GM23338 (cell line): Measurements from ENCODE around the gene THRB. TPM values are rescaled to one million over a fixed set of nuclear protein-coding genes. Genes with fewer than 3 reads are reported as not detected.

Experiments used
- ATAC-seq: fragments of 200-7000 bp; cut with Tn5 transposase; 3 replicates; pipeline ENCODE4 v1.9.1; 2020
- DNase-seq: peaks from one replicate; pipeline ENCODE4 v3.0.0-alpha.2; 2015; ENCODE audit warnings: low spot score
- H2AFZ ChIP-seq: fragments of 200-600 bp; sonication (generic); 2 replicates; pipeline ENCODE4 v1.8.0; 2016; ENCODE audit warnings: antibody characterized with exemption, mild to moderate bottlenecking, moderate library complexity
- H3F3A ChIP-seq: fragments of 200-600 bp; sonication (generic); replicated peaks from 2 replicates; pipeline ENCODE4 v1.8.0; 2017; ENCODE audit warnings: antibody characterized with exemption, mixed run types, low read depth
- H3K27ac ChIP-seq: fragments of 200-600 bp; sonication (generic); 2 replicates; pipeline ENCODE4 v1.6.1; 2016; ENCODE audit warnings: low read depth
- H3K27me3 ChIP-seq: fragments of 200-600 bp; sonication (generic); 2 replicates; pipeline ENCODE4 v1.8.0; 2016; ENCODE audit warnings: mild to moderate bottlenecking, mixed run types, moderate library complexity; ENCODE audit not compliant: insufficient read depth
- H3K36me3 ChIP-seq: fragments of 200-600 bp; sonication (generic); 2 replicates; pipeline ENCODE4 v1.8.0; 2016; ENCODE audit warnings: mild to moderate bottlenecking; ENCODE audit not compliant: insufficient read depth
- H3K4me1 ChIP-seq: fragments of 200-600 bp; sonication (generic); 2 replicates; pipeline ENCODE4 v1.8.0; 2016; ENCODE audit warnings: mild to moderate bottlenecking, moderate library complexity; ENCODE audit not compliant: insufficient read depth
- H3K4me2 ChIP-seq: fragments of 200-600 bp; sonication (generic); 2 replicates; pipeline ENCODE4 v1.7.1; 2017; ENCODE audit warnings: mixed run types
- H3K4me3 ChIP-seq: fragments of 200-600 bp; sonication (generic); 2 replicates; pipeline ENCODE4 v1.6.1; 2016; ENCODE audit warnings: mixed run types
- H3K79me2 ChIP-seq: fragments of 200-600 bp; sonication (generic); replicated peaks from 2 replicates; pipeline ENCODE4 v1.8.0; 2017; ENCODE audit warnings: mild to moderate bottlenecking; ENCODE audit not compliant: insufficient read depth
- H3K9me2 ChIP-seq: fragments of 200-600 bp; sonication (generic); 2 replicates; pipeline ENCODE4 v1.8.0; 2017; ENCODE audit not compliant: insufficient read depth
- H4K20me1 ChIP-seq: fragments of 200-600 bp; sonication (generic); replicated peaks from 2 replicates; pipeline ENCODE4 v1.8.0; 2017; ENCODE audit warnings: mild to moderate bottlenecking; ENCODE audit not compliant: insufficient read depth
- H3K27ac Mint-ChIP-seq: 2 replicates; pipeline ENCODE4 v1.8.0; 2020; ENCODE audit warnings: inconsistent platforms, mild to moderate bottlenecking, moderate library complexity, mixed read lengths
- H3K27me3 Mint-ChIP-seq: 3 replicates; pipeline ENCODE4 v1.8.0; 2022; ENCODE audit warnings: low read depth, mild to moderate bottlenecking, moderate library complexity, mixed read lengths, inconsistent platforms; ENCODE audit not compliant: insufficient read depth, poor library complexity
- H3K36me3 Mint-ChIP-seq: 3 replicates; pipeline ENCODE4 v1.8.0; 2021; ENCODE audit warnings: low read depth, mild to moderate bottlenecking, inconsistent platforms, moderate library complexity, mixed read lengths
- H3K4me1 Mint-ChIP-seq: 3 replicates; pipeline ENCODE4 v1.8.0; 2020; ENCODE audit warnings: mild to moderate bottlenecking, inconsistent platforms, mixed read lengths
- H3K4me3 Mint-ChIP-seq: 3 replicates; pipeline ENCODE4 v1.8.0; 2021; ENCODE audit warnings: moderate library complexity, mild to moderate bottlenecking, inconsistent platforms, mixed read lengths
- H3K9me3 Mint-ChIP-seq: 3 replicates; pipeline ENCODE4 v1.8.0; 2020; ENCODE audit warnings: moderate library complexity, mild to moderate bottlenecking, inconsistent platforms, mixed read lengths
- CREB1 ChIP-seq: fragments of 250-450 bp; sonication (Bioruptor Pico); IDR thresholded peaks from 2 replicates; pipeline ENCODE4 v1.5.0; 2020; ENCODE audit warnings: low read depth, mild to moderate bottlenecking, moderate library complexity
- EZH2 ChIP-seq: fragments of 200-600 bp; sonication (generic); IDR thresholded peaks from one replicate; pipeline ENCODE4 v1.8.0; 2017; ENCODE audit warnings: antibody characterized with exemption, mild to moderate bottlenecking, low read depth; ENCODE audit not compliant: unreplicated experiment
- EZH2phosphoT487 ChIP-seq: fragments of 200-600 bp; sonication (generic); IDR thresholded peaks from one replicate; pipeline ENCODE4 v1.8.1; 2018; ENCODE audit warnings: antibody characterized with exemption; ENCODE audit not compliant: unreplicated experiment
- NANOG ChIP-seq: IDR thresholded peaks from 2 replicates; pipeline ENCODE4 v1.6.1; 2016; ENCODE audit warnings: antibody characterized with exemption, borderline replicate concordance
- polyA plus RNA-seq: library from polyadenylated mRNA; unstranded; fragments of >200 nt; fragmentation: Nextera tagmentation; extraction: Ambion mirVana; gene quantifications from 2 replicates; pipeline ENCODE4 v1.2.1, GENCODE V29; 2016
- total RNA-seq: library from RNA; depleted of rRNA; stranded (reverse); fragments of >200 nt; shearing (Covaris generic); gene quantifications from 2 replicates; pipeline ENCODE4 v1.2.3, GENCODE V29; 2014
- TF ChIP-seq, protein P1 (sequence below): IDR thresholded peaks from one replicate; pipeline ENCODE4 v1.6.1; 2018; ENCODE audit warnings: antibody characterized with exemption; ENCODE audit not compliant: unreplicated experiment
- TF ChIP-seq, protein P2 (sequence below), 2 experiments: fragments of 200-600 bp in 1 of 2; sonication (generic) in 1 of 2; conservative IDR thresholded peaks; 2 replicates each; pipeline versions ENCODE4 v1.5.1 to v1.6.1; 2016 to 2017; ENCODE audit warnings: antibody characterized with exemption in 2 of 2, low read depth in 2 of 2, mild to moderate bottlenecking in 2 of 2, moderate library complexity in 1 of 2
- TF ChIP-seq, protein P3 (sequence below): fragments of 250-450 bp; sonication (Bioruptor Pico); IDR thresholded peaks from 2 replicates; pipeline ENCODE4 v1.5.0; 2020; ENCODE audit warnings: mild to moderate bottlenecking, moderate library complexity
- TF ChIP-seq, protein P4 (sequence below): IDR thresholded peaks from 2 replicates; pipeline ENCODE4 v1.6.1; 2016; ENCODE audit warnings: antibody characterized with exemption

THRB gene
- total and polyA plus RNA-seq, 2 experiments from 2014 or later, result 1.7 to 3.2 TPM

DNA sequence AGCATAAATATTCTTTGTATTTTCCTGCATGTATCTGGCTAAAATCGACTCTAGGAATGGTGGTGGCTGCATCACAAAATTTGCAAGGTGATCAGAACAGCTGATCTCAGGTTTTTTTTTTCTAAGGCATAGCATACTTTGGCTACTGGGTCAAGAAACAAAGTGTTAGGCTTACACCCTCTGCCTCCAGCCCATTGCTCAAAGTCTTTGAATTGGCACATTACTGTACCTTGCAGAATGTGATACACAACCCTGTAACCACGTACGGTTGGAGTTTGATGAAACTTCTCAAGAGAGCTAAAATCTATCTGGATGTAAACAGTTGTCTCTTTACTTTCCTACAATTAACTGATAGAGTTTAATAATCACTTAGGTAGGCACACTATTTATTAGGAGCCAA lies 188.1 kb downstream of the THRB start:
- H3K9me2 ChIP-seq, result 0 out of 2 replicates have a peak, but pooled peaks cover 5% of the 10 kb centered on the region
- H3K4me3 ChIP-seq, result no peak overlapping the region
- peak overlapping the region; percentile 65 for H3K4me2 ChIP-seq
- Mint-ChIP-seq H3K36me3 (no peaks in the 10 kb centered on the region), H3K9me3 (no peaks in the 10 kb centered on the region), H3K4me1 (peaks cover 18% of the 10 kb centered on the region), H3K27ac (0 out of 2 replicates have a peak overlapping the region, but pooled peaks have one; percentile 36), H3K27me3 (peaks cover 2% of the 10 kb centered on the region), H3K4me3 (no peak overlapping the region)
- no peaks in the 10 kb centered on the region for H4K20me1 ChIP-seq
- H3K27me3 ChIP-seq, result no peaks in the 10 kb centered on the region
- H2AFZ ChIP-seq, result no peak overlapping the region
- H3F3A ChIP-seq, result no peaks in the 10 kb centered on the region
- no peaks in the 10 kb centered on the region for H3K79me2 ChIP-seq
- no peaks in the 10 kb centered on the region for H3K36me3 ChIP-seq
- DNase-seq, result no peak
- peaks cover 16% of the 10 kb centered on the region for H3K4me1 ChIP-seq
- no peak overlapping the region for H3K27ac ChIP-seq
- TF ChIP-seq EZH2phosphoT487, result no peak
- no peak for TF ChIP-seq CREB1 (CRISPR knock-in tag)
- no peak for ATAC-seq

DNA sequence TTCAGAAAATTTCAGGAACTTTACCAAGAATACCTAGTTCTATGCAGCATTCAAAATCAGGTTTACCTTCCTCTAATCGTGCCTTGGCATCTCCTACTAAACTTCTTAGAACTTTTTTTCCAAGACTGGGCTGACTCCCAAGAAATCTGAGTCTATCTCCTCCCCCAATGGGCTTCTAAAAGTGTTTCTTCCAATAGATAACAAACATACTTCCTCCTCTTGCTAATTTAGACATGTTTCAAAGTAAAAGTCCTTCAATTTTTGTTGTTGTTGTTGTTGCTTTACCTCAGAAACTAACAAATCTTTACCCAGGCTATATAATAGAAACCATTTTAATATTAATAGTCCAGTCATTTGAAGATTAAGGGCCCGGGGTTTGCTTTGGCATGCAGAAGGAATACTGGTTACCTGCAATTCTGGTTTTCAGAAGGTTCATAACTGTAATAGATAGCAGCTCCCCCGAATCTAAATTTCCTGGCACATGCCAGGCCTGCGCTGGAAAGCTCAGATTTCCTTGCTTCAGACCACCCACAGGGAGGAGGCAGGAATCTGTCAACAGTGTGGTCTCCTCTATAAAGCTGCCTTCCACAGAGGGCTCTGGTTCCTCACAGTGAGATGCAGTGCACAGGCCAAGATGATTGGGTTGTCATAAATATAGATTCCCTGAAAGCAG lies 188.7 kb downstream of the THRB start:
- Mint-ChIP-seq H3K36me3 (no peaks in the 10 kb centered on the region), H3K4me3 (no peak overlapping the region), H3K9me3 (no peaks in the 10 kb centered on the region), H3K4me1 (peaks cover 18% of the 10 kb centered on the region), H3K27me3 (peaks cover 2% of the 10 kb centered on the region), H3K27ac (peak overlapping the region; percentile 36; the same call in 1 of the 2 replicates)
- Histone ChIP-seq H3K4me2 (peak overlapping the region; percentile 65), H3K4me3 (peak overlapping the region; percentile 8; the same call in 1 of the 2 replicates), H3K4me1 (peaks cover 16% of the 10 kb centered on the region), H4K20me1 (no peaks in the 10 kb centered on the region), H3K27me3 (no peaks in the 10 kb centered on the region), H3K36me3 (no peaks in the 10 kb centered on the region), H2AFZ (peak overlapping the region; percentile 20; the same call in 1 of the 2 replicates), H3K27ac (no peak overlapping the region), H3K79me2 (no peaks in the 10 kb centered on the region), H3F3A (no peaks in the 10 kb centered on the region), H3K9me2 (no peaks in the 10 kb centered on the region)
- DNase-seq, result peak; percentile 71
- ATAC-seq, result peak; percentile 96
- TF ChIP-seq, protein P1, sequence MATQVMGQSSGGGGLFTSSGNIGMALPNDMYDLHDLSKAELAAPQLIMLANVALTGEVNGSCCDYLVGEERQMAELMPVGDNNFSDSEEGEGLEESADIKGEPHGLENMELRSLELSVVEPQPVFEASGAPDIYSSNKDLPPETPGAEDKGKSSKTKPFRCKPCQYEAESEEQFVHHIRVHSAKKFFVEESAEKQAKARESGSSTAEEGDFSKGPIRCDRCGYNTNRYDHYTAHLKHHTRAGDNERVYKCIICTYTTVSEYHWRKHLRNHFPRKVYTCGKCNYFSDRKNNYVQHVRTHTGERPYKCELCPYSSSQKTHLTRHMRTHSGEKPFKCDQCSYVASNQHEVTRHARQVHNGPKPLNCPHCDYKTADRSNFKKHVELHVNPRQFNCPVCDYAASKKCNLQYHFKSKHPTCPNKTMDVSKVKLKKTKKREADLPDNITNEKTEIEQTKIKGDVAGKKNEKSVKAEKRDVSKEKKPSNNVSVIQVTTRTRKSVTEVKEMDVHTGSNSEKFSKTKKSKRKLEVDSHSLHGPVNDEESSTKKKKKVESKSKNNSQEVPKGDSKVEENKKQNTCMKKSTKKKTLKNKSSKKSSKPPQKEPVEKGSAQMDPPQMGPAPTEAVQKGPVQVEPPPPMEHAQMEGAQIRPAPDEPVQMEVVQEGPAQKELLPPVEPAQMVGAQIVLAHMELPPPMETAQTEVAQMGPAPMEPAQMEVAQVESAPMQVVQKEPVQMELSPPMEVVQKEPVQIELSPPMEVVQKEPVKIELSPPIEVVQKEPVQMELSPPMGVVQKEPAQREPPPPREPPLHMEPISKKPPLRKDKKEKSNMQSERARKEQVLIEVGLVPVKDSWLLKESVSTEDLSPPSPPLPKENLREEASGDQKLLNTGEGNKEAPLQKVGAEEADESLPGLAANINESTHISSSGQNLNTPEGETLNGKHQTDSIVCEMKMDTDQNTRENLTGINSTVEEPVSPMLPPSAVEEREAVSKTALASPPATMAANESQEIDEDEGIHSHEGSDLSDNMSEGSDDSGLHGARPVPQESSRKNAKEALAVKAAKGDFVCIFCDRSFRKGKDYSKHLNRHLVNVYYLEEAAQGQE, result no peak
- TF ChIP-seq, protein P2, sequence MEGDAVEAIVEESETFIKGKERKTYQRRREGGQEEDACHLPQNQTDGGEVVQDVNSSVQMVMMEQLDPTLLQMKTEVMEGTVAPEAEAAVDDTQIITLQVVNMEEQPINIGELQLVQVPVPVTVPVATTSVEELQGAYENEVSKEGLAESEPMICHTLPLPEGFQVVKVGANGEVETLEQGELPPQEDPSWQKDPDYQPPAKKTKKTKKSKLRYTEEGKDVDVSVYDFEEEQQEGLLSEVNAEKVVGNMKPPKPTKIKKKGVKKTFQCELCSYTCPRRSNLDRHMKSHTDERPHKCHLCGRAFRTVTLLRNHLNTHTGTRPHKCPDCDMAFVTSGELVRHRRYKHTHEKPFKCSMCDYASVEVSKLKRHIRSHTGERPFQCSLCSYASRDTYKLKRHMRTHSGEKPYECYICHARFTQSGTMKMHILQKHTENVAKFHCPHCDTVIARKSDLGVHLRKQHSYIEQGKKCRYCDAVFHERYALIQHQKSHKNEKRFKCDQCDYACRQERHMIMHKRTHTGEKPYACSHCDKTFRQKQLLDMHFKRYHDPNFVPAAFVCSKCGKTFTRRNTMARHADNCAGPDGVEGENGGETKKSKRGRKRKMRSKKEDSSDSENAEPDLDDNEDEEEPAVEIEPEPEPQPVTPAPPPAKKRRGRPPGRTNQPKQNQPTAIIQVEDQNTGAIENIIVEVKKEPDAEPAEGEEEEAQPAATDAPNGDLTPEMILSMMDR (conservative IDR thresholded peaks at IDR 0.05; ENCODE audit: low read depth in 2 of 2), result no peak
- TF ChIP-seq EZH2 (no peak), NANOG (no peak)
- TF ChIP-seq, protein P3, sequence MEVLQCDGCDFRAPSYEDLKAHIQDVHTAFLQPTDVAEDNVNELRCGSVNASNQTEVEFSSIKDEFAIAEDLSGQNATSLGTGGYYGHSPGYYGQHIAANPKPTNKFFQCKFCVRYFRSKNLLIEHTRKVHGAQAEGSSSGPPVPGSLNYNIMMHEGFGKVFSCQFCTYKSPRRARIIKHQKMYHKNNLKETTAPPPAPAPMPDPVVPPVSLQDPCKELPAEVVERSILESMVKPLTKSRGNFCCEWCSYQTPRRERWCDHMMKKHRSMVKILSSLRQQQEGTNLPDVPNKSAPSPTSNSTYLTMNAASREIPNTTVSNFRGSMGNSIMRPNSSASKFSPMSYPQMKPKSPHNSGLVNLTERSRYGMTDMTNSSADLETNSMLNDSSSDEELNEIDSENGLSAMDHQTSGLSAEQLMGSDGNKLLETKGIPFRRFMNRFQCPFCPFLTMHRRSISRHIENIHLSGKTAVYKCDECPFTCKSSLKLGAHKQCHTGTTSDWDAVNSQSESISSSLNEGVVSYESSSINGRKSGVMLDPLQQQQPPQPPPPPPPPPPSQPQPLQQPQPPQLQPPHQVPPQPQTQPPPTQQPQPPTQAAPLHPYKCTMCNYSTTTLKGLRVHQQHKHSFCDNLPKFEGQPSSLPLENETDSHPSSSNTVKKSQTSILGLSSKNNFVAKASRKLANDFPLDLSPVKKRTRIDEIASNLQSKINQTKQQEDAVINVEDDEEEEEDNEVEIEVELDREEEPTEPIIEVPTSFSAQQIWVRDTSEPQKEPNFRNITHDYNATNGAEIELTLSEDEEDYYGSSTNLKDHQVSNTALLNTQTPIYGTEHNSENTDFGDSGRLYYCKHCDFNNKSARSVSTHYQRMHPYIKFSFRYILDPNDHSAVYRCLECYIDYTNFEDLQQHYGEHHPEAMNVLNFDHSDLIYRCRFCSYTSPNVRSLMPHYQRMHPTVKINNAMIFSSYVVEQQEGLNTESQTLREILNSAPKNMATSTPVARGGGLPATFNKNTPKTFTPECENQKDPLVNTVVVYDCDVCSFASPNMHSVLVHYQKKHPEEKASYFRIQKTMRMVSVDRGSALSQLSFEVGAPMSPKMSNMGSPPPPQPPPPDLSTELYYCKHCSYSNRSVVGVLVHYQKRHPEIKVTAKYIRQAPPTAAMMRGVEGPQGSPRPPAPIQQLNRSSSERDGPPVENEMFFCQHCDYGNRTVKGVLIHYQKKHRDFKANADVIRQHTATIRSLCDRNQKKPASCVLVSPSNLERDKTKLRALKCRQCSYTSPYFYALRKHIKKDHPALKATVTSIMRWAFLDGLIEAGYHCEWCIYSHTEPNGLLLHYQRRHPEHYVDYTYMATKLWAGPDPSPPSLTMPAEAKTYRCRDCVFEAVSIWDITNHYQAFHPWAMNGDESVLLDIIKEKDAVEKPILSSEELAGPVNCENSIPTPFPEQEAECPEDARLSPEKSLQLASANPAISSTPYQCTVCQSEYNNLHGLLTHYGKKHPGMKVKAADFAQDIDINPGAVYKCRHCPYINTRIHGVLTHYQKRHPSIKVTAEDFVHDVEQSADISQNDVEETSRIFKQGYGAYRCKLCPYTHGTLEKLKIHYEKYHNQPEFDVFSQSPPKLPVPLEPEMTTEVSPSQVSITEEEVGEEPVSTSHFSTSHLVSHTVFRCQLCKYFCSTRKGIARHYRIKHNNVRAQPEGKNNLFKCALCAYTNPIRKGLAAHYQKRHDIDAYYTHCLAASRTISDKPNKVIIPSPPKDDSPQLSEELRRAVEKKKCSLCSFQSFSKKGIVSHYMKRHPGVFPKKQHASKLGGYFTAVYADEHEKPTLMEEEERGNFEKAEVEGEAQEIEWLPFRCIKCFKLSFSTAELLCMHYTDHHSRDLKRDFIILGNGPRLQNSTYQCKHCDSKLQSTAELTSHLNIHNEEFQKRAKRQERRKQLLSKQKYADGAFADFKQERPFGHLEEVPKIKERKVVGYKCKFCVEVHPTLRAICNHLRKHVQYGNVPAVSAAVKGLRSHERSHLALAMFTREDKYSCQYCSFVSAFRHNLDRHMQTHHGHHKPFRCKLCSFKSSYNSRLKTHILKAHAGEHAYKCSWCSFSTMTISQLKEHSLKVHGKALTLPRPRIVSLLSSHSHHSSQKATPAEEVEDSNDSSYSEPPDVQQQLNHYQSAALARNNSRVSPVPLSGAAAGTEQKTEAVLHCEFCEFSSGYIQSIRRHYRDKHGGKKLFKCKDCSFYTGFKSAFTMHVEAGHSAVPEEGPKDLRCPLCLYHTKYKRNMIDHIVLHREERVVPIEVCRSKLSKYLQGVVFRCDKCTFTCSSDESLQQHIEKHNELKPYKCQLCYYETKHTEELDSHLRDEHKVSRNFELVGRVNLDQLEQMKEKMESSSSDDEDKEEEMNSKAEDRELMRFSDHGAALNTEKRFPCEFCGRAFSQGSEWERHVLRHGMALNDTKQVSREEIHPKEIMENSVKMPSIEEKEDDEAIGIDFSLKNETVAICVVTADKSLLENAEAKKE (CRISPR knock-in tag), result no peak
- TF ChIP-seq, protein P4, sequence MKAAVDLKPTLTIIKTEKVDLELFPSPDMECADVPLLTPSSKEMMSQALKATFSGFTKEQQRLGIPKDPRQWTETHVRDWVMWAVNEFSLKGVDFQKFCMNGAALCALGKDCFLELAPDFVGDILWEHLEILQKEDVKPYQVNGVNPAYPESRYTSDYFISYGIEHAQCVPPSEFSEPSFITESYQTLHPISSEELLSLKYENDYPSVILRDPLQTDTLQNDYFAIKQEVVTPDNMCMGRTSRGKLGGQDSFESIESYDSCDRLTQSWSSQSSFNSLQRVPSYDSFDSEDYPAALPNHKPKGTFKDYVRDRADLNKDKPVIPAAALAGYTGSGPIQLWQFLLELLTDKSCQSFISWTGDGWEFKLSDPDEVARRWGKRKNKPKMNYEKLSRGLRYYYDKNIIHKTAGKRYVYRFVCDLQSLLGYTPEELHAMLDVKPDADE, result no peak
